Keratinocyte (primary cell): ENCODE data around the gene KIF1B.

Experiments used
- CTCF ChIP-seq, 3 experiments: IDR thresholded peaks in 1 of 3; conservative IDR thresholded peaks in 1 of 3; optimal IDR thresholded peaks in 1 of 3; 2 replicates in 2 of 3; 3 replicates in 1 of 3; pipeline versions ENCODE3 to v1.5.1; 2011; ENCODE audit warnings: low read length in 3 of 3, mild to moderate bottlenecking in 3 of 3, moderate library complexity in 2 of 3, control low read depth in 1 of 3, inconsistent platforms in 1 of 3; ENCODE audit not compliant: insufficient read depth in 2 of 3; ENCODE audit errors: extremely low read depth in 1 of 3
- EZH2 ChIP-seq: IDR thresholded peaks from one replicate; pipeline ENCODE4 v1.6.1; 2012; ENCODE audit warnings: inconsistent platforms, mild to moderate bottlenecking, low read length, moderate library complexity

GRCh38 chr1:10388387-10388715, 178.0 kb downstream of the KIF1B start:
- TF ChIP-seq CTCF (optimal IDR thresholded peaks at IDR 0.05 in 1 of 3, IDR thresholded peaks at IDR 0.05 in 1 of 3, conservative IDR thresholded peaks at IDR 0.05 in 1 of 3; ENCODE audit: extremely low read depth in 1 of 3, insufficient read depth in 2 of 3, low read length in 3 of 3) = no peak
- TF ChIP-seq EZH2 = no peak
